Forelimb muscle (tissue), 1 donor: ENCODE measurements around the gene GMPR2. TPM values are rescaled to one million over a fixed set of nuclear protein-coding genes. Genes with fewer than 3 reads are reported as not detected.

Experiments used
- DNase-seq: peaks from one replicate; pipeline ENCODE4 v3.0.0-alpha.2; 2013; ENCODE audit warnings: low read depth
- polyA plus RNA-seq: library from polyadenylated mRNA; unstranded; fragments of 120-200 nt; gene quantifications from one replicate; pipeline ENCODE4 v1.2.1, GENCODE V29; 2013; ENCODE audit not compliant: insufficient read length

GMPR2 gene
- polyA plus RNA-seq, 1 donor = 53.3 TPM

DNA sequence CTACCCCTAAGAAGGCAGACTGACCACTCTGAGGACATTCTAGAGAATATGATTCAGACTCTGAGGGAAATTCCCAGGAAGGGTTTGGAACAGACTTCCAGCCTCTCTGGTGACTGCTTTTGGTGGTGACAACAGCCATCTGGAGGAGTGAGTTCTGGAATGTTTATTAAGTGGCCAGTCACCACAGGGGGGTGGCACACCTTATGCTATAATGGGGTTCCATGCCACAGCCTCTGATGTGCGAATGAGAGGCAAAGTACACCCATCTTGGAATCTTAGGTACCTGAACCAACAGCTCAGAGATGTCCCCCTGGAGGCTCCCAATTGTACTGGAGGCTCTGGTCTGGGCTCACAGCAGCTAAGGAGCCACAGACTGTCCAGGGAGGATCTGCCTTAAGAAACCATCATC lies 19.2 kb downstream of the GMPR2 start:
- DNase-seq = no peak

DNA sequence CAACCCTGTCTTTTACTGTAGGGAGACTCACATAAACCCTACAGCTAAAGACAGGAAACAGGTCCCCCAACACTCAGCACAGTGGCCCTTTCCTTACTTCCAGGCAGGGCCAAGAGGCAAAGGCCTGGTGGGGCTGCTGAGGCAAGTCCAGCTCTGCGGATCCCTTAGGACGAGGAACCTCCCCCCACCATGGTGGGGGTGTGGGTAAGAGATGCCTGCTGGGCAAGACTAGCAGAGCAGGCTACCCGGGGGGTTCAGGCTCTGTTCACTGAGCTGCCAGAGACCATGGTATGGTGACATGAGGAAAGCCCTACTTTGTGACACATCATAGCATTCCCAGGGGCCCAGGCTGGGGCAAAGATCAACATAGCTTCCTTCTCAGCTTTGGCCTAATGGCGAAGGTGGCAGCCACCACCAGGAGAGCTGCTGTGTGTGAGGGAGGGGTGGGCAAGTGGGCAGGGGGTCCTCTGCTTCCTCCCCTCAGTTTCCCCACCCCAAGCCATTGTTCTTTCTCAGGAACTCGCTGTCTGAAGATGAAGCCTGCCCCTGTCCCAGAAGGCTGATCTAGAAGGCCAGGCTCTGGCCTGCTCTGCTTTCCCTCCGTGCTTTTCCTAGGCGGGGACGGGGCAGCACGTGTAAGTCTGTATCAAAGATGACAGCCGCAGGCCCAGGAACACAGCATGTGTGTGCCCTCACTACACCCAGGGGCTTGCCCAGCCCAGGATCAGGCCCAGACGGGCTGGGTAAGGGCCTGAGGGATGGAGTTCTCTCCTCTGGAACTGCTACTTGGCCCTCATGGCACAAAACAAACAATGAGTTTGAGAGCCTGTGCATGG lies 19.8 kb downstream of the GMPR2 start:
- no peak for DNase-seq

- no peak for DNase-seq
Measured at GRCh38 chr14:24253936-24254335, 21.2 kb downstream of the GMPR2 start.

- no peak for DNase-seq
Measured at GRCh38 chr14:24254630-24255392, 22.1 kb downstream of the GMPR2 start.

GRCh38 chr14:24255438-24255837 lies 22.7 kb downstream of the GMPR2 start:
- DNase-seq = no peak

- DNase-seq = no peak
Measured at GRCh38 chr14:24255931-24256711, 23.4 kb downstream of the GMPR2 start.

GRCh38 chr14:24256960-24257359 lies 24.2 kb downstream of the GMPR2 start:
- no peak for DNase-seq

DNA sequence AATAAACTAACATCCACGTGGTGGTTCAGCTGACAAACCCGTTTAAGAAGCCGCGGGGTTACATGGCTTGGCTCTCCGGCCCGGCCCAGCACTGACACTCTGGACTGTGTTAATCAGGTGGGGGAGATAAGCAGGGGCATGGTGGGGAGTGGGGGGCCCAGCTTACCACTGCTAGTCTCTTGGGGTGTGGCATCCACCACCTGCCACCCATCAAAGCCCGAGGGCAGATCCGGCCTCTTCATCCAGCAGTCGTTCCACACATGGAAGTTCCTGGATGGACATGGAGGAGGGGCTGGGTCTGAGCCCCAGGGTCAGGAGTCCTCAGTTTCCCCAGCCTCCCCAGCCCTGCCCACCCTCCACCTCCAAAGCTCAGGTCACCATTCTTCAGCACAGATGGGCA lies 25.4 kb downstream of the GMPR2 start:
- DNase-seq = no peak

DNA sequence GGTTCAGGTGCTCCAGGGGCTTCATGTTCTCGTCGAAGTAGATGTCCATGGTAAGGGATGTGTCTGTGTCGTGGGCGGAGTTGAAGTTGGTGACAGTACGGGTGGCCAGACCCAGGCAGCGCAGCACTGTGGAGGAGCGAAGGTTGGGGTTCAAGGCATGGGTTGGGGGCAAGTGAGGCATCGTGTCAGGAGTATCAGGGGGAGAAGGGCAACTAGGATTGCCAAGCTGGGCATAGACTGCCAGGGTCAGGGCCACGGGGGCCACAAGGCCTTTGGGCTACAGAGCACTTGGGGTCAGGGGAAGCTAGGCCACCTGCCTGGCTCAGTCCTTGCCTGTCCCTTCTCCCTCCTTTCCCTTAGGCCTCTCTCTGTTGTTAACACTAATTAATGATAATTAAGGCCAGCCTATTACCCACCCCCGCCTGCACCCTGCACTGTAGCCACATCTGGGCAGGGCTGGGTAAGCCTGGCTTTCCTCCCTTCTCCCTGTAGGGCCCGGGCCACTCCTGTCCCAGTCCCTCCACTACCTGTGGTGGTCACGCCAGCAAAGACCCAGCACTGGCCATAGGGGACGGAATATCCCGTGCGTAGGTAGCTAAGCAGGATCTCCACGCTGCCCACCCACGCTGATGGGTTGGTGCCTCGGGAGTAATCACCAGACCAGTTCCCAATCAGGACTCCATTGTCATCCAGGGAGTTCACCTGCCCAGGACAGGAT lies 26.0 kb downstream of the GMPR2 start:
- DNase-seq = no peak

DNA sequence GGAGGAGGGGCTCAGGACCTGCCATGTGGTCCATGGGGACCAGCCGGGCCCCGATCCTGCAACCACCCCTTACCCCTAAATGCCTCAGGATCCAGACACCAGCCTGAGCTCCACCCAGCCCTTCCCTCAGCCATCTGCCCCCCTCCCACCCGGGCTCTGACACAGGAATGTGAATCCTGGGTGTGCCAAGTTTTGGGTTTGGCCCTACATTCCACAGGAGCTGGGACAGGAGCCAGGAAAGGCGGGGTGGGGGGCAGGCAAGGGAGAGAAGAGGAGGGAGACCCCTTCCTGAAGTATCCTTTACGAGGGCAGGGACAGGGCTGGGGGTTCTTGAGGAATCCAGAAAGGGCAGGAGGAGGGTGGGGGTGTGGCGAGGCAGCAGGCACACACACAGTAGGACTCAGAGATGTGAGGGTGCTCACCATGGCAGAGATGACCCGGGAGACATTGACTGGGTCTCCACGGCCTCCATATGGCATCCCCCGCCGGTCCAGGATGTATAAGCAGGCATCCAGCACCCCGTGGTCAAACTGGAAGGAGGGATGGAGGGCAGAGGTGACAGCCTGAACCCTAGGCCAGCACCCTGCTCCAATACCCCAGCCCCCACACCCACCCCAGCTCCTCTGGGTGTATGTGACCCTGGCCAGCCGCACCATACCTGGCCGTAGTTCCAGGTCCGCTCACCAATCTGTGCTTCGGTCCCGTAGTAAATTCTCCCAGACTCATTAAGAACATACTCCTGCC lies 26.7 kb downstream of the GMPR2 start:
- DNase-seq = no peak

GRCh38 chr14:24260026-24260779 lies 27.5 kb downstream of the GMPR2 start:
- no peak for DNase-seq

- DNase-seq = no peak
Measured at GRCh38 chr14:24260780-24261157, 28.0 kb downstream of the GMPR2 start.

GRCh38 chr14:24261256-24261968 lies 28.7 kb downstream of the GMPR2 start:
- no peak for DNase-seq

DNA sequence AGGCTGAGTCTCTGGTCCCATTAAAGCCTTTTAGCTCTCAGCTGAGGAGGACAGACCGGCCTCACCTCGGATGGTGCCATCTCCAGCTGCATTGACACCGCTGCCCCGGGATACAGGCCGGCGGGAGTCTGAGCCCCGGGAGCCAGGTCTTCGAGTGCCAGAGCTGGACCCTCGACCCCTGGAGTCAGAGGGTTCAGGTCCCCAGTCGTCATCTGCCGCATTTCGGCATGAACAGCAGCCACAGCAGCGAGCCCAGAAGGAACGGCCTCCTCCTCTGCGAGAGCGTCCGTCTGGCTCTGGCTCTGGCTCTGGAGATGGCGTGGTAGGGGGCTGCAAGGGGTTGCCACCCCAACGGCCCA lies 29.2 kb downstream of the GMPR2 start:
- DNase-seq = no peak

DNA sequence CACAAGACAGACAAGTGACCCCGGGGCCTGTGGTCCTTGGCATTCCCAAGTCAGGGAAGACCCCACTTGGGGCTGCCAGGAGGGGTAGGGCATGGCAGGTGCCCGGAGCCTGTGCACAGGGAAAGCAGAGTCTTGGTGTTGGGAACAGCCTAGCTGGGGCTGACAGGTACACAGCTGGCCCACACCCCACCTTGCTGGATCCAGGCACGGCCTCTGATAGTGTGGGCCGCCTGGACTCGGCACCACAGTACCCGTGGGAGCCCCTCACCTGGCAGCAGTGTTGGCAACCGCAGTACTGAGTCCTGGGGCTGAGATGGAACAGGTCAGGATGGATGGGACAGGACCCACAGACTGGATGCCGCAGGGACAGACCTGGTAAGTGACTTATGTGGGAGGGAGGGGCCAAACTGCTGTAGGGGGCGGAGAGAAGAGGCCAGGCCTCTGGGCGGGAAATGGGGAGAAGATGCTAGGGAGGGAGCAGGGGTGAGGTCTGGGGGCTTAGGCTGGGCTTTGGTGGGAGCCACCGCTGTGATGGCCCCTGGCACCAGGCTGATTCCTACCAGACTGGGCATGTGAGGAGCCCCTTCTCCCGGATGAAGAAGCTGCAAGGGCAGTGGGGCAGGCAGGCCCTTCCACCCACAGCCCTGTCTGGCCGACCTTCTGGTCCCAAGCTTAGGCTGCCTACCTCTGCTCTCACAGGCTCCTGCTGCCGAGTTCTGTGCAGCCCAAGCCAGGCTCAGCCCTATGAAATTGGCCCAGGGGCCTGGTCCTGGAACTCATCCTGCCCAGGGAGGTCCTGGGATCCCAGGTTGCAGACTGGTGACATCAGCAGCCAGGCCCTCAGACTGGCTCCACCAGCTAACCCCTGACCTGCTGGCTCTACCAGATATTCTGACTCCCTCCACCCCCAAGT lies 30.3 kb downstream of the GMPR2 start, which contains the start of gene TGM1:
TGM1 (minus strand) TSS at position 357 of the 913 bp plus-strand sequence. CDS start 825 bp downstream, outside the sequence.
- no peak for DNase-seq

DNA sequence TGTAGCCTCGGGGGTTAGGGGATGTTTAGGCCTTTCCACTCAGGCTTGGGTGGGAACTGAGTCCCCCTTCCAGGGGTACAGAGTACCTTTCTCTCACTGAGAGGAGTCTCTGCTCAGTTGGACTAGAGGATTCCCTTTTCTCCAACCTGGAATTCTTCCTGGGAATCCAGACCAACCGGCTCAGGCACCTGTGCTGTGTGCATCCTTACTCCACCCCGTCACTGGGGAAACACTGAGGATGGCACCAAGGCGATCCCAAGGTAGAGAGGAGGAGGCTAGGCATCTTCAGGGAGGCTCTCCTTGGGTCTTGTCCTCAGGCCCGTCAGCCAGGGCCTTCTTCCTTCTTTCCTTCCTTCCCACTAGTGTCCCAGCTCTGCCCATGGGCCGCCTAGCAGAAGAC lies 31.1 kb downstream of the GMPR2 start:
- no peak for DNase-seq

DNA sequence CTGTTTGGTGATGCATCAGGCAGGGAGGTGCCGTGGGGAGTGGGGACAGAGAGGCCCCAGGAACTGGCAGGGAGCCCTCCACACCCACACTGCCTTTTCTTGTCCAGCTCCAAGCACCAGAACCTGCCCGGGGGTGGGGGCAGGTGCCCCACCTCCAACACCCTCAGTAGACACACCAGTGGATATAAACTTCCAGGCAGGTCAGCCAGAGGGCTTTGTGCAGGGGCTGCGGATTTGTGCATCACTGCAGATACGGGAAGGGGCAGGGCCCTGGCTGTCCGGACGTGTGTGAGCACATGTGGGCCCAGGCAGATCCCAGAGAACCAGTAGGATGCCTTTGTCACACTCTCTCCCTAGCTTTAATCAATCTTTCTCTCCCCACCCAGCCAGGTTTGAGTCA lies 31.6 kb downstream of the GMPR2 start:
- no peak for DNase-seq
